GM12878 (cell line): Measurements from ENCODE around the gene UBAC2. TPM values are rescaled to one million over a fixed set of nuclear protein-coding genes. Genes with fewer than 3 reads are reported as not detected.

Experiments used
- ATAC-seq: fragments of 200-7000 bp; cut with Tn5 transposase; 3 replicates; pipeline ENCODE4 v1.9.1; 2020; ENCODE audit warnings: mild to moderate bottlenecking, moderate library complexity
- BruUV-seq: library from RNA; stranded (reverse); fragments of 400-500 nt; replicated peaks from 2 replicates; lab custom pipeline; 2021; lab: Mats Ljungman, UMichigan
- CTCF ChIA-PET: fragments of 300-600 bp; sonication (Branson Sonifier 250); formaldehyde crosslinking; extraction: SDS; loops from one replicate; lab custom pipeline; 2021; ENCODE audit warnings: inconsistent platforms; lab: Yijun Ruan, JAX
- POLR2A ChIA-PET: fragments of 350-600 bp; formaldehyde crosslinking; extraction: SDS; loops from one replicate; lab custom pipeline; 2021; ENCODE audit warnings: inconsistent platforms; lab: Charles Lee
- RAD21 ChIA-PET: fragments of 300-600 bp; sonication (Branson Sonifier 250); formaldehyde crosslinking; loops from one replicate; lab custom pipeline; 2023; ENCODE audit warnings: antibody characterized with exemption; ENCODE audit not compliant: unreplicated experiment; lab: Charles Lee
- SMC1A ChIA-PET: fragments of 300-600 bp; sonication (Branson Sonifier 250); formaldehyde crosslinking; loops from one replicate; lab custom pipeline; 2023; ENCODE audit not compliant: unreplicated experiment, uncharacterized antibody; lab: Charles Lee
- DNase-seq: peaks from one replicate; pipeline ENCODE4 v3.0.0-alpha.2; 2011; ENCODE audit warnings: low read depth, low spot score
- FAIRE-seq: peaks from 3 replicates; lab custom pipeline; 2011; peaks lifted over from hg19 to GRCh38; lab: Jason Lieb, UNC
- H2AFZ ChIP-seq: 2 replicates; pipeline ENCODE4 v1.6.0; 2011; ENCODE audit warnings: low read depth, low read length, control low read depth; ENCODE audit not compliant: control insufficient read depth
- H3K27ac ChIP-seq: 2 replicates; pipeline ENCODE4 v1.5.1; 2011; ENCODE audit warnings: control low read depth; ENCODE audit not compliant: control insufficient read depth, insufficient read depth
- H3K27me3 ChIP-seq, 2 experiments: replicated peaks in 1 of 2; 2 replicates each; pipeline versions ENCODE4 v1.6.0 to v1.6.1; 2011; ENCODE audit warnings: low read length in 1 of 2; ENCODE audit not compliant: control insufficient read depth in 2 of 2, insufficient read depth in 2 of 2
- H3K36me3 ChIP-seq, 2 experiments: 2 replicates each; pipeline ENCODE4 v1.5.1; 2011; ENCODE audit warnings: low read length in 1 of 2; ENCODE audit not compliant: control insufficient read depth in 2 of 2, insufficient read depth in 2 of 2
- H3K4me1 ChIP-seq: 2 replicates; pipeline ENCODE4 v1.6.1; 2011; ENCODE audit warnings: mild to moderate bottlenecking, low read length, moderate library complexity, mixed read lengths; ENCODE audit not compliant: control insufficient read depth, insufficient read depth
- H3K4me2 ChIP-seq: 2 replicates; pipeline ENCODE4 v1.6.0; 2011; ENCODE audit warnings: control low read depth; ENCODE audit not compliant: control insufficient read depth, insufficient read depth
- H3K4me3 ChIP-seq: fragments of 200-600 bp; sonication (generic); 2 replicates; pipeline ENCODE4 v1.5.1; 2016
- H3K79me2 ChIP-seq: 2 replicates; pipeline ENCODE4 v1.6.0; 2011; ENCODE audit warnings: low read length; ENCODE audit not compliant: control insufficient read depth, insufficient read depth
- H3K9ac ChIP-seq: 2 replicates; pipeline ENCODE4 v1.8.0; 2011; ENCODE audit warnings: low read length, control low read depth, mixed read lengths; ENCODE audit not compliant: control insufficient read depth, insufficient read depth
- H3K9me3 ChIP-seq: replicated peaks from 3 replicates; pipeline ENCODE4 v1.5.1; 2011; ENCODE audit warnings: mild to moderate bottlenecking, low read length; ENCODE audit not compliant: control insufficient read depth, insufficient read depth
- H4K20me1 ChIP-seq: 2 replicates; pipeline ENCODE4 v1.6.0; 2011; ENCODE audit not compliant: control insufficient read depth, insufficient read depth
- ASH2L ChIP-seq: fragments of 300-600, 200-600 bp; sonication (generic); IDR thresholded peaks from 2 replicates; pipeline ENCODE4 v1.6.1; 2017; ENCODE audit warnings: low read depth, mild to moderate bottlenecking, borderline replicate concordance
- CREB1 ChIP-seq: IDR thresholded peaks from 2 replicates; pipeline ENCODE4 v1.6.1; 2012; ENCODE audit warnings: low read depth, mild to moderate bottlenecking, inconsistent platforms
- JUND ChIP-seq: IDR thresholded peaks from 2 replicates; pipeline ENCODE4 v1.6.1; 2012; ENCODE audit warnings: low read depth, mild to moderate bottlenecking, low read length, improper control_type of control experiment, moderate library complexity
- MEF2A ChIP-seq: IDR thresholded peaks from 2 replicates; pipeline ENCODE4 v1.6.1; 2011; ENCODE audit warnings: low read depth, mild to moderate bottlenecking, low read length, moderate library complexity; ENCODE audit not compliant: insufficient read depth
- MEF2B ChIP-seq: fragments of 450-650 bp; IDR thresholded peaks from 2 replicates; pipeline ENCODE4 v1.6.1; 2018; ENCODE audit warnings: mild to moderate bottlenecking, moderate library complexity; ENCODE audit not compliant: partially characterized antibody, poor library complexity, severe bottlenecking
- MYC ChIP-seq: IDR thresholded peaks from 2 replicates; pipeline ENCODE4 v1.6.1; 2011; ENCODE audit warnings: mild to moderate bottlenecking, low read length, moderate library complexity, inconsistent platforms; ENCODE audit not compliant: insufficient read depth, insufficient replicate concordance, insufficient read length, severe bottlenecking
- NFYA ChIP-seq: IDR thresholded peaks from 2 replicates; pipeline ENCODE4 v1.6.1; 2011; ENCODE audit warnings: low read depth, mild to moderate bottlenecking, low read length, improper control_type of control experiment, borderline replicate concordance
- POLR2A ChIP-seq: IDR thresholded peaks from 2 replicates; pipeline ENCODE4 v1.6.1; 2011; ENCODE audit warnings: low read depth, mild to moderate bottlenecking, low read length
- POLR2AphosphoS2 ChIP-seq: IDR thresholded peaks from 2 replicates; pipeline ENCODE4 v1.6.1; 2011; ENCODE audit warnings: low read depth, mild to moderate bottlenecking, low read length, improper control_type of control experiment, moderate library complexity
- RB1 ChIP-seq: fragments of 450-650 bp; formaldehyde crosslinking; IDR thresholded peaks from 2 replicates; pipeline ENCODE4 v1.6.1; 2017; ENCODE audit warnings: mild to moderate bottlenecking, borderline replicate concordance
- SP1 ChIP-seq: IDR thresholded peaks from one replicate; pipeline ENCODE4 v1.6.1; 2011; ENCODE audit warnings: low read depth, low read length
- SREBF2 ChIP-seq: IDR thresholded peaks from 2 replicates; pipeline ENCODE4 v1.6.1; 2012; ENCODE audit warnings: mild to moderate bottlenecking, low read length
- ZSCAN29 ChIP-seq: fragments of 450-650 bp; IDR thresholded peaks from 2 replicates; pipeline ENCODE4 v1.6.1; 2017; ENCODE audit warnings: mild to moderate bottlenecking, moderate library complexity
- WGBS: methylation state at CpG from one replicate; pipeline ENCODE4 v1.1.6; 2016; ENCODE audit warnings: low lambda C conversion rate; ENCODE audit not compliant: insufficient replicate concordance, insufficient coverage; ENCODE audit errors: missing lambda C conversion rate; 5-methylcytosine and 5-hydroxymethylcytosine counted together
- in situ Hi-C: fragments of 300-500 bp; cut with MboI; formaldehyde crosslinking; loops from 9 replicates; pipeline ENCODE4 v1.14.3; 2018; ENCODE audit warnings: mixed read lengths
- intact Hi-C: fragments of 100-400 bp; cut with micrococcal nuclease; formaldehyde crosslinking; loops from one replicate; pipeline ENCODE4 v1.14.2; 2022; ENCODE audit not compliant: unreplicated experiment
- polyA plus RNA-seq, 11 experiments: library from polyadenylated mRNA; depleted of rRNA in 4 of 11; unstranded in 6 of 11; stranded (reverse) in 5 of 11; fragments of >200 nt; fragmentation: Nextera tagmentation in 4 of 11; fragmentation: Illumina TruSeq in 1 of 11; extraction: Ambion mirVana in 4 of 11; extraction: Trizol in 1 of 11; gene quantifications; 1 replicate in 1 of 11; 2 replicates in 10 of 11; pipeline versions ENCODE4 v1.2.1 to v1.2.3, GENCODE V29; 2011 to 2016; ENCODE audit warnings: inconsistent platforms in 2 of 11, missing spikeins in 2 of 11, low read depth in 1 of 11
- total RNA-seq, 4 experiments: library from RNA; depleted of rRNA in 3 of 4; stranded (reverse); fragments of >200 nt in 3 of 4; fragmentation: Illumina TruSeq in 1 of 4; extraction: Trizol in 1 of 4; gene quantifications; 2 replicates each; pipeline versions ENCODE4 v1.2.1 to v1.2.3, GENCODE V29; 2013 to 2021
- TF ChIP-seq, protein P1 (sequence below): fragments of 450-650 bp; formaldehyde crosslinking; IDR thresholded peaks from 2 replicates; pipeline ENCODE4 v1.5.0; 2022; ENCODE audit warnings: mild to moderate bottlenecking, missing genetic modification characterization
- TF ChIP-seq, protein P2 (sequence below): IDR thresholded peaks from 2 replicates; pipeline ENCODE4 v1.6.1; 2011; ENCODE audit warnings: low read depth, mild to moderate bottlenecking, low read length, moderate library complexity, borderline replicate concordance; ENCODE audit errors: extremely low read depth
- TF ChIP-seq, protein P3 (sequence below): fragments of 450-650 bp; IDR thresholded peaks from 2 replicates; pipeline ENCODE4 v1.6.1; 2017; ENCODE audit warnings: borderline replicate concordance
- TF ChIP-seq, protein P4 (sequence below): fragments of 450-650 bp; IDR thresholded peaks from 2 replicates; pipeline ENCODE4 v1.6.1; 2016; ENCODE audit warnings: mild to moderate bottlenecking

Gene UBAC2
- total and polyA plus RNA-seq, 10 of the 15 experiments (the other 5 are each of a cell fraction or from before 2014, with no cell fraction given) = 3.0 to 54.6 (median 17.4) TPM

DNA sequence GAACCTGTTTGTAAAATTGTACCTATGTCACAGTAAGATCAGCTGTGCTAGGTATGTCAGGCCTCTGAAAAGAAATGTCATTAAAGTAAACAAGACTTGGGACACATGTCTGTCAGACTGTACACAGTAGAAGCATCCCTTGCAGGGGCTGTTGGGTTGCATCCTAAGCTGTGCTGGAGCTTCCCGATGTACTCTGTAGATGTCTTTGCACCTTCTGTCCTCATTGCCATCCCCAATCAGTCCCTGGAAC is 155.3 kb downstream of the UBAC2 start:
- Histone ChIP-seq H3K4me1 (peaks cover 65% of the 10 kb centered on the region), H3K27me3 (no peaks in the 10 kb centered on the region), H3K9ac (peak overlapping the region; percentile 51), H4K20me1 (no peaks in the 10 kb centered on the region), H3K79me2 (peaks cover 24% of the 10 kb centered on the region), H3K4me2 (peak overlapping the region; percentile 83), H3K4me3 (peak overlapping the region; percentile 41; the same call in 1 of the 2 replicates), H3K36me3 (no peaks in the 10 kb centered on the region; a peak in 2 of 4 replicates), H2AFZ (no peak overlapping the region), H3K9me3 (no peaks in the 10 kb centered on the region), H3K27ac (peak overlapping the region; percentile 81)
- ChIA-PET SMC1A (interaction anchor here (0.9 to 7.5 kb wide), 24 partner anchors 11 to 179 kb away, joined by 3 to 78 read pairs (median 6); partner anchors contain the start of gene GPR183), CTCF (interaction anchor here (0.9 to 3.9 kb wide), 6 partner anchors 11 to 86 kb away, joined by 3 to 22 read pairs (median 9); no protein-coding TSS in a partner anchor), POLR2A (interaction anchor here (0.5 to 3.6 kb wide), 9 partner anchors 11 to 70 kb away, joined by 3 to 14 read pairs (median 5); partner anchors contain the start of gene GPR183), RAD21 (interaction anchor here (1.1 to 7.5 kb wide), 12 partner anchors 10 to 90 kb away, joined by 3 to 99 read pairs (median 6); partner anchors contain the start of gene GPR183)
- FAIRE-seq (no peak), ATAC-seq (peak; percentile 1; the same call in 2 of the 3 replicates), DNase-seq (no peak)
- in situ Hi-C loops = no loop called here
- intact Hi-C loops = loop anchor here (1.0 to 2.0 kb wide), 3 partner anchors 10 to 77 kb away; partner anchors contain the start of gene GPR183
- 0% methylated on average over 1 of the region's 1 CpG for WGBS
- BruUV-seq = TSS peak; percentile 98
- TF ChIP-seq SREBF2 = no peak
- TF ChIP-seq MYC = no peak
- no peak for TF ChIP-seq POLR2A
- no peak for TF ChIP-seq SP1
- no peak for TF ChIP-seq POLR2AphosphoS2
- TF ChIP-seq NFYA = no peak
- no peak for TF ChIP-seq JUND
- no peak for TF ChIP-seq CREB1
- TF ChIP-seq RB1 = no peak
- TF ChIP-seq, protein P1, sequence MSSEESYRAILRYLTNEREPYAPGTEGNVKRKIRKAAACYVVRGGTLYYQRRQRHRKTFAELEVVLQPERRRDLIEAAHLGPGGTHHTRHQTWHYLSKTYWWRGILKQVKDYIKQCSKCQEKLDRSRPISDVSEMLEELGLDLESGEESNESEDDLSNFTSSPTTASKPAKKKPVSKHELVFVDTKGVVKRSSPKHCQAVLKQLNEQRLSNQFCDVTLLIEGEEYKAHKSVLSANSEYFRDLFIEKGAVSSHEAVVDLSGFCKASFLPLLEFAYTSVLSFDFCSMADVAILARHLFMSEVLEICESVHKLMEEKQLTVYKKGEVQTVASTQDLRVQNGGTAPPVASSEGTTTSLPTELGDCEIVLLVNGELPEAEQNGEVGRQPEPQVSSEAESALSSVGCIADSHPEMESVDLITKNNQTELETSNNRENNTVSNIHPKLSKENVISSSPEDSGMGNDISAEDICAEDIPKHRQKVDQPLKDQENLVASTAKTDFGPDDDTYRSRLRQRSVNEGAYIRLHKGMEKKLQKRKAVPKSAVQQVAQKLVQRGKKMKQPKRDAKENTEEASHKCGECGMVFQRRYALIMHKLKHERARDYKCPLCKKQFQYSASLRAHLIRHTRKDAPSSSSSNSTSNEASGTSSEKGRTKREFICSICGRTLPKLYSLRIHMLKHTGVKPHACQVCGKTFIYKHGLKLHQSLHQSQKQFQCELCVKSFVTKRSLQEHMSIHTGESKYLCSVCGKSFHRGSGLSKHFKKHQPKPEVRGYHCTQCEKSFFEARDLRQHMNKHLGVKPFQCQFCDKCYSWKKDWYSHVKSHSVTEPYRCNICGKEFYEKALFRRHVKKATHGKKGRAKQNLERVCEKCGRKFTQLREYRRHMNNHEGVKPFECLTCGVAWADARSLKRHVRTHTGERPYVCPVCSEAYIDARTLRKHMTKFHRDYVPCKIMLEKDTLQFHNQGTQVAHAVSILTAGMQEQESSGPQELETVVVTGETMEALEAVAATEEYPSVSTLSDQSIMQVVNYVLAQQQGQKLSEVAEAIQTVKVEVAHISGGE (CRISPR knock-in tag) = no peak
- TF ChIP-seq ZSCAN29 = no peak
- TF ChIP-seq, protein P2, sequence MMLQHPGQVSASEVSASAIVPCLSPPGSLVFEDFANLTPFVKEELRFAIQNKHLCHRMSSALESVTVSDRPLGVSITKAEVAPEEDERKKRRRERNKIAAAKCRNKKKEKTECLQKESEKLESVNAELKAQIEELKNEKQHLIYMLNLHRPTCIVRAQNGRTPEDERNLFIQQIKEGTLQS = no peak
- TF ChIP-seq MEF2A = no peak
- TF ChIP-seq, protein P3, sequence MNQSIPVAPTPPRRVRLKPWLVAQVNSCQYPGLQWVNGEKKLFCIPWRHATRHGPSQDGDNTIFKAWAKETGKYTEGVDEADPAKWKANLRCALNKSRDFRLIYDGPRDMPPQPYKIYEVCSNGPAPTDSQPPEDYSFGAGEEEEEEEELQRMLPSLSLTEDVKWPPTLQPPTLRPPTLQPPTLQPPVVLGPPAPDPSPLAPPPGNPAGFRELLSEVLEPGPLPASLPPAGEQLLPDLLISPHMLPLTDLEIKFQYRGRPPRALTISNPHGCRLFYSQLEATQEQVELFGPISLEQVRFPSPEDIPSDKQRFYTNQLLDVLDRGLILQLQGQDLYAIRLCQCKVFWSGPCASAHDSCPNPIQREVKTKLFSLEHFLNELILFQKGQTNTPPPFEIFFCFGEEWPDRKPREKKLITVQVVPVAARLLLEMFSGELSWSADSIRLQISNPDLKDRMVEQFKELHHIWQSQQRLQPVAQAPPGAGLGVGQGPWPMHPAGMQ = no peak
- TF ChIP-seq, protein P4, sequence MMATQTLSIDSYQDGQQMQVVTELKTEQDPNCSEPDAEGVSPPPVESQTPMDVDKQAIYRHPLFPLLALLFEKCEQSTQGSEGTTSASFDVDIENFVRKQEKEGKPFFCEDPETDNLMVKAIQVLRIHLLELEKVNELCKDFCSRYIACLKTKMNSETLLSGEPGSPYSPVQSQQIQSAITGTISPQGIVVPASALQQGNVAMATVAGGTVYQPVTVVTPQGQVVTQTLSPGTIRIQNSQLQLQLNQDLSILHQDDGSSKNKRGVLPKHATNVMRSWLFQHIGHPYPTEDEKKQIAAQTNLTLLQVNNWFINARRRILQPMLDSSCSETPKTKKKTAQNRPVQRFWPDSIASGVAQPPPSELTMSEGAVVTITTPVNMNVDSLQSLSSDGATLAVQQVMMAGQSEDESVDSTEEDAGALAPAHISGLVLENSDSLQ = no peak
- no peak for TF ChIP-seq MEF2B
- TF ChIP-seq ASH2L = no peak
